ENCODE results near the gene AHSP.
"Not testable (repeated sequence)": the region's sequence is repeated elsewhere in the genome, so short reads cannot be mapped to it uniquely, and the experiment has no call there.

The AHSP gene

GRCh38 chr16:31532120-31532519 is 4.4 kb downstream of the AHSP start:
- DNase-seq, result no peak

GRCh38 chr16:31532896-31533295 is 5.2 kb downstream of the AHSP start:
- no peak for DNase-seq

DNA sequence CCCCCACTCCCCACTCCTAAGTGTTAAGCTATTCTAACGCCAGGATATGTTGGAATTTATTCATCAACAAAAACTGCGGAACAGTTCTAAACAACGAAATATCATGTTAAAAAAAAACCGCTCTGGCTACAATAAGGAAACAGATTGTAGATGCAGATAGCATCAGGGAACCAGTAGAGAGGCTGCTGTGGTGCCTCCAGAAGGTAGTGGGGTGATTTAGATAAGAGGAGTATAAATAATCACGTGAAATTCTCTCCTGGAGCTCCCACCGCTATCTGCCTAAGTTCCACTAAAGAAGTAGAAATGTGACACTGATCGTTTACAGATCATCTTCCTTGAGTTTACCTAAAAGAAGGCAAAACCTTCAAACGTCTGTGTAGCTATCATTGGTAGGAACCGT is 8.0 kb downstream of the AHSP start:
- no peak for DNase-seq

- no peak for DNase-seq
These were observed 9.2 kb downstream of the AHSP start for GRCh38 chr16:31536804-31537361.

- DNase-seq, result no peak
These were observed 9.9 kb downstream of the AHSP start for GRCh38 chr16:31537362-31538242.

GRCh38 chr16:31538243-31538598 is 10.5 kb downstream of the AHSP start:
- not testable (repeated sequence) for DNase-seq

GRCh38 chr16:31539762-31540161 is 12.1 kb downstream of the AHSP start:
- not testable (repeated sequence) for DNase-seq

DNA sequence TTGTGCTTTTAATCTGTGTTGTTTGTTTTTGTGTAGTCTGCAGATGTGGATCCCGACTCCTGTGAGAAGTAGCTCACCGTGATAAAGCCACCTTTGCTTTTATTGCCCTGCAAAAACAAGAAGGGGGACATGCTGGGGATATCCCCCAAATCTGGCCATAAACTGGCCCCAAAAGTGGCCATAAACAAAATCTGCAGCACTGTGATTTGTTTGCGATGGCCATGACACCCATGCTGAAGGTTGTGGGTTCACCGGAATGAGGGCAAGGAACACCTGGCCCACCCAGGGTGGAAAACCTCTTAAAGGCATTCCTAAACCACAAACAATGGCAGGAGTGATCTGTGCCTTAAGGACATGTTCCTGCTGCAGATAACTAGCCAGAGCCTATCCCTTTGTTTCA is 15.1 kb downstream of the AHSP start:
- no peak for DNase-seq

DNA sequence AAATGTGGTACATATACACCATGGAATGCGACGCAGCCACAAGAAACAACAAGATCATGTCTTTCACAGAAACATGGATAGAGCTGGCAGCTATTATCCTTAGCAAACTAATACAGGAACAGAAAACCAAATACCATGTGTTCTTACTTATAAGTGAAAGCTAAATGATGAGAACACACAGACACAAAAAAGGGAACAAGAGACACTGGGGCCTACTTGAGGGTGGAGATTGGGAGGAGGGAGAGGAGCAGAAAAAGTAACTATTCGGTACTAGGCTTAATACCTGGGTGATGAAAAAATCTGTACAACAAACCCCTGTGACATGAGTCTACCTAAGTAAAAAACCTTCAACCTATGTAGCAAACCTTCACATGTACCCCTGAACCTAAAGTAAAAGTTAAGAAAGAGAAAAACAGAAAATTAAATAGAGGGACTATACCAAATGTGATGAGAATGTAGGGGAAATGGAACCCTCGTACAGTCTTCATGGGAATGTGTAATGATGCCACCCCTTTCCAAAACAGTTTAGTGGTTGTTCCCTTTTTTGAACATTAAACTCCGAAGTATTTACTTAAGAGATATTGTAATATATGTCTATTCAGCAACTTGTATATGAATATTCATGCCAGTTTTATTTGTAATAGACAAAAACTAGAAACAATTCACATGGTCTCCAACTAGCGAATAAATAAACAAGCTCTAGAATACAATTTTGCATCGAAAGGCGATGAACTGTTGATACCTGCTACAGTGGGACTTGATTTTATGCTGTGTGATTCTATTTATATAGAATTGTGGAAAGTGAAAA is 33.9 kb downstream of the AHSP start:
- DNase-seq, result no peak

DNA sequence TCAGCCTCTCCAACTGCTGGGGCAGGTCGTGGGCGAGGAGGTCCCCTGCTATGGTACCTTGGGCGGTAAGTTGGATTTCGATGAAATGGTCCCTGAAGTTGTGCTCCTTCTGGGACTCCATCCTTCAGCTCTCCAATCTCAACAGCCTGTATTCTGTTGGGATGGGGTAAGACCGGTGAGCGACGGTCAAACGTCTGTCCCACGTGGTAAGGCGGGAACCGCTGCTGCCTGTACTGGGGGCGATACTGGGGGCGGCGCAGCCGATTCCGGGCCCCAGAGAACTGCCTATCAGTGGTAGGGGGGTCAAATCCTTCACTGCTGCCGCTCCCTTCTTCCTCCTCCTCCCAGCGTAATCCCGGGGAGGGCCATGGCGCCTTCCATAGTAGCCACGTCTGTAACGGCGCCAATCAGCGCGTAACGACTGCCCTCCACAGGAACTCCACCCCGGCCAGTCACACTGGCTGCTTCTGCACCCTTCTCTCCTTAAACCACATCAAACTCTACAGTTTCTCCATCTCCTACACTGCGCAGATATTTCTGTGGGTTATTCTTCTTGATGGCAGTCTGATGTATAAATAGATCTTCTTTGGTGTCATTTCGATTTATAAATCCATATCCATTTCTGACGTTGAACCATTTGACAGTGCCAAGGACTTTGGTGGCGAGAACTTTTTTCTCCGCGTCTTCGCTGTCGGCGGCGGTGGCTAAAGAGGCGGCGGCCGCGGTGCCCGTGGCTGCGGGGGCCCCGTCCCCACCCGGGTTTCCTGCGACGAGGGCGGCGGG is 41.1 kb downstream of the AHSP start:
- DNase-seq, result no peak

- DNase-seq, result no peak
These were observed 41.6 kb downstream of the AHSP start for GRCh38 chr16:31569360-31569717.

DNA sequence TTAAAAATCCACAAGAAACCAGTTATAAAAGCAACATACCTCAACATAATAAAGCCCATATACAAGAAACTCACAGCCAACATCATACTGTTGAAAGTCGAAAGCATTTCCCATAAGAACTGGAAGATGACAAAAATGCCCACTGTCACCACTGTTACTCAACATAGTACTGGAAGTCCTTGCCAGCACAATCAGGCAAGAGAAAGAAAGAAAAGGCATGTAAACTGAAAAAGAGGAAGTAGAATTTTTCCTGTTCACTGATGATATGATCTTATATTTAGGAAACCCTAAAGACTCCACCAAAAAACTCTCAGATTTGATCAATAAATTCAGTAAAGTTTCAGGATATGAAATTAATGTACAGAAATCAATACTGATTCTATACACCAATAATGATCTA is 45.1 kb downstream of the AHSP start:
- DNase-seq, result no peak

GRCh38 chr16:31574159-31574558 is 46.5 kb downstream of the AHSP start:
- not testable (repeated sequence) for DNase-seq

DNA sequence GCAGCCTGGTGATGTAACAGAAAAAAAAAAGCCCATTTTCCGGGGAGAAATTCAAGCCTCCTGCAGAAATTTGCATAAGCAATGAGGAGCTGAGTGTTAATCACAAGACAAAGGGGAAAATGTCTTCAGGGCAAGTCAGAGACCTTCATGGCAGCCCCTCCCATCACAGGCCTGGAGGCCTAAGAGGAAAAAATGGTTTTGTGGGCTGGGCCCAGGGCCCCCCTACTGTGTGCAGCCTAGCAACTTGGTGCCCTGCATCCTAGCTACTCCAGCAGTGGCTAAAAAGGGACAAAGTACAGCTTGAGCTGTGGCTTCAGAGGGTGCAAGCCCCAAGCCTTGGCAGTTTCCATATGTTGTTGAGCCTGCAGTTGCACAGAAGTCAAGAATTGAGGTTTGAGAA is 49.7 kb downstream of the AHSP start:
- DNase-seq, result no peak
